ENCODE data around the gene RGS3.

- TF ChIP-seq POLR2A (IDR thresholded peaks at IDR 0.05; ENCODE audit: low read depth, low read length) (no peak), TAF1 (IDR thresholded peaks at IDR 0.05; ENCODE audit: borderline replicate concordance, low read depth, low read length) (no peak), POLR2AphosphoS5 (IDR thresholded peaks at IDR 0.05; ENCODE audit: low read depth, low read length) (no peak)
Observed at GRCh38 chr9:113628621-113629020, 165.1 kb downstream of the RGS3 start.
